Measurements from ENCODE around the gene MORF4L1.

- TF ChIP-seq CTCF (IDR thresholded peaks at IDR 0.05; ENCODE audit: low read depth, low read length, poor library complexity, severe bottlenecking) (no peak), EZH2phosphoT487 (IDR thresholded peaks at IDR 0.05; ENCODE audit: borderline replicate concordance, low read length) (no peak)
Observed at GRCh38 chr15:78906316-78906620, 33.6 kb downstream of the MORF4L1 start.
